ENCODE data around the gene TGFA.
A peak's percentile ranks its signal among the peaks of the same experiment; 100 is the strongest.

TGFA gene

GRCh38 chr2:70461981-70462876, 91.4 kb downstream of the TGFA start:
- no peak for DNase-seq

DNA sequence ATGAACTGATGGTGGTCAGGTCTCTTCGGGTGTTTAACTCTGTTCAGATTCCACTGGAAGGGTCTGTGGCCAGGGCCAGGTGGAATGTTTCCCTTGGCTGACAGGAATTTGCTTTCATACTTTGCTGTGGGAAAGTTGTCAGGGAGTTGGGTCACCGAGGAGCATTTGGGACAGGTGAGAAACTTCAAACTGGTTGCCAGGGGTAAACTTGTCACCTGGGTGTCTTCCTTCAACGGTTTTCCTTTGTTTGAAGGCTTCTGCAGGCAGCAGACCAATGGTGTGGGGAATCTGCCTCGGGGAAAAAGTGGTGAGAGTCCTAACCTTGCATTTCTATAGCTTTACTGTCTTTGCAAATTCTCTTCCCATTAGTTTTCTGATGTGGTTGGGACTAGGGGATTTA, 92.2 kb downstream of the TGFA start:
- DNase-seq: no peak

- no peak for DNase-seq
Observed at GRCh38 chr2:70460333-70460732, 93.3 kb downstream of the TGFA start.

GRCh38 chr2:70458661-70459060, 95.0 kb downstream of the TGFA start:
- DNase-seq: no peak

DNA sequence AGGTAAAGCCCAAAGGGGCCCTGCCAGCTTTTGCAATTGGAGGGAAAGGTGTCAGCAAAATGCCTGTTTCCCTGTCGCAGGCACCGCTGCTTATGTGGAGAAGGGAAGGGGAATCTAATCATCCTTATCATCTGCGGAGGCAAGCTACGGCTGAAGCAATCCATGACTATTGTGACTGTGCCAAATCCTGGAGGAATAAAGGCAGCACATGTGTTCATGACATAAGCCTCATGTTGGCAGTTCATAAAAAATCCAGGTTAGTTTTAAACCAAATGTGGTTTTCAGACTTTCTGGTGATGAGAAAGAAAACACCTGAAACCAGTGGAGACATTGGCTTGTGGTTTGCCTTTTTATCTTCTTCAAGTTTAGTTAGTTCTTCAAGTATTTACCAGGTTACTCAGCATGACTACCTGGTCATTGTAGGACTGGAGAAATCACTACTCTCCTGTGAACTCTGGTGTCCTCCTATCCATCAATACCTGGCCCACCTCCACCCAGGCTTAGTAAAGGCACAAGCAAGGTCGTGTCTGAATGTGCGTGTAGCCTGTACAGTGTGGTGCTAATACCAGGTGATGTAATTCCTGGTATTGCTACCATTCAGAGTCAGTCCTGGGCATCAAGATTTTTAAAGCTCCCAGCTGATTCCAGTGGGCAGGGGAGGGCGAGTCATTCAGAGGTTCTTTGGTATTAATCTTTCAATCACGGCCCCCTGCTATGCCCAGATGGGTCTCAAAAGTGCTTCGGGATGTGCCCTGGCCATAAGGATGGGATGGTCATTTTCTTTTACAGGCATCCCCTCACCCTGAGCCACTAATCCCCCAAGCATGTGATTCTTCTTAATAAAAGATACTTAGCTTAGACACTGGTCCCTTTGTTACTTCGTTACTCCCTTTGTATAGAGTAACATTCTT, 96.8 kb downstream of the TGFA start:
- peak; percentile 18 for DNase-seq

- no peak for DNase-seq
Observed at GRCh38 chr2:70454936-70455544, 98.6 kb downstream of the TGFA start.

DNA sequence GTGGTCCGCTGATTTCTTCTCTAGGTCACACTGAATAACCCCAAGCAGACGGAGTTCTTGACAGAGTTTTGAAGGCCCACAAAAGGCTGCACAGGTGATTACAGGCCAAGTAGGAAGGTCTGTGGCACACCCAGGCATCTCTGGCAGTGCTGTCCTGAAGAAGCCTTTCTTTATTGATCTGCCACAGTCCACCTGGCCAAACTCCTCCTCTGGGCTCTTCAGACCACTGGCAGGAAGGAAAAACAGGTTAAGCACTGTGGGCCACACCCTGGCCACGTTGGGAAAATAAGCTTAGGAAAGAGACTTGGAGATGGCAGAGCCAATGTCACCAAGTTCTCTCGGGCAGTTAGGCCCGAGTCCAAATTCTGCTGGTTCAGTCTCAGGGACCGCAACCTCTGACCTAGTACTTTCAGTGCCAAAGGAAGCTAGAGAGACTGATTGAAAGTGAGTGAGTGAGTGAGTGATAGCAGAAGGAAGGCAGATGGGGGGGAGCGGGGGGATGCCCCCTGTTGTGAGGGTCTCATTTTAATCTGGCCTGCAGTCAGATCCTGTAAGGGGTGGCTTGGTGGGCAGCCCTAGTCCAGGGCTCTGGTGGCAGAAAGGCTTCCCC, 102.9 kb downstream of the TGFA start:
- DNase-seq: no peak

- DNase-seq: no peak
Observed at GRCh38 chr2:70448041-70448440, 105.6 kb downstream of the TGFA start.

DNA sequence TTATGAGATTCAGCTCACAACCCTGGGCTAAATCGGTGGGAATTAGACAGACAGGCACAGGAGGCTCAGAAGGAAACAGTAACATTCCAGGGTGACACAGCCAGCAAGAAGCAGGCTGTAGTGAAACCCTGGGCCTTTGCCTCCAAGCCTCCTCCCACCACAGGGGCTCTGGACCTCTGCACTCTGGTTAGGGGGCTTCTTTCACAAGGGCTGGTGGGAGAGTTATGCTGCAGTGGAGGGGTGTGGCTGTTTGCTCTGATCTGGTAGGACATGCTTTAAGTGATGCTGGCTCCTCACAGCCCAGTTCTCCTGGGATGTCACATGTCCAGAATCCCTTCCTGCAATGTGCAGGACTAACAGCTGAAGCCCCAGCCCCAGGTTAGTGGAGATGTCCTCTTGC, 109.9 kb downstream of the TGFA start:
- no peak for DNase-seq

DNA sequence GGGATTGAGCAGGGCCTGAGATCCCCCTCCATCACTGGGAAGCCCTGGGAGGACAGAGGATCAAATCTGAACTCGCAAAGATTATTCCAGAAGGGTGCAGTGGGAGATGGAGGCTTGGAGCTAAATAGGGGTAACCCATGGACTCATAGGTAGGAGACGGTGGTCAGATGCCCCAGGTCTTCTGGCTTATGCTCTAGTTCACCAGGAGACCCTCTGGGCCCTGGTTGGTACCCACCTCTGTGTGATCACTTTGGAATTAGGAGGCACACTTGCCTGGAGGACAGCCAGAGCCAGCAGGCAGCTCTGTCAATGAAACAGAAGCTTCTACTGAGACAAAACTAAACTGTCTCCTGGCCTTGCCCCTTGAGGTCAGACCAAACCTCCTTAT, 110.6 kb downstream of the TGFA start:
- no peak for DNase-seq

GRCh38 chr2:70442301-70443077, 111.1 kb downstream of the TGFA start:
- DNase-seq: no peak

- peak; percentile 14 for DNase-seq
Observed at GRCh38 chr2:70440621-70441020, 113.0 kb downstream of the TGFA start.

DNA sequence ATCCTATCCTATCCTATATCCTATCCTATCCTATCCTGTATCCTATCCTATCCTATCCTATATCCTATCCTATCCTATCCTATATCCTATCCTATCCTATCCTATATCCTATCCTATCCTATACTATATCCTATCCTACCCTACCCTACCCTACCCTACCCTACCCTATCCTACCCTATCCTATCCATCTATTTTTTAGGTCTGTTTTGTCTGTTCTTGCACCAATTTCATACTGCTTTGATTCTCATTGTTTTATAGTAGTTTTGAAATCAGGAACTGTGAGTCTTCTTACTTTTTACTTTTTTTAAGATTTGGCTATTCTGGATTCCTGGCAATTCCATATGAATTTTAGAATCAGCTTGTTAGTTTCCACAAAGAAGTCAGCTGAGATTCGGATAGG, 118.5 kb downstream of the TGFA start:
- DNase-seq: no peak

DNA sequence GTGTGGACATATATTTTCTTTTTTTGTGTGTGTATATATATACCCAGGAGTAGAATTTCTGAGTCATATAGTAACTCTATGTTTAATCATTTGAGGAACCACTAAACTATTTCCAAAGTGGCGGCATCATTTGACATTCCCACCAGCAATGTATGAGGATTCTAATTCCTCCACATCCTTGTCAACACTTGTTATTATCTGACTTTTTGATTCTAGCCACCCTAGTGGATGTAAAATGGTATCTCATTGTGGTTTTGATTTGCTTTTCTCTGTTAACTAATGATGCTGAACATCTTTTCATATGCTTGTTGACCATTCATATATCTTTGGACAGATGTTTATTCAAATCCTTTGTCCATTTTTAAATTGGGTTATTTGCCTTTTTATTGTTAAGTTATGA, 120.3 kb downstream of the TGFA start:
- DNase-seq: no peak

DNA sequence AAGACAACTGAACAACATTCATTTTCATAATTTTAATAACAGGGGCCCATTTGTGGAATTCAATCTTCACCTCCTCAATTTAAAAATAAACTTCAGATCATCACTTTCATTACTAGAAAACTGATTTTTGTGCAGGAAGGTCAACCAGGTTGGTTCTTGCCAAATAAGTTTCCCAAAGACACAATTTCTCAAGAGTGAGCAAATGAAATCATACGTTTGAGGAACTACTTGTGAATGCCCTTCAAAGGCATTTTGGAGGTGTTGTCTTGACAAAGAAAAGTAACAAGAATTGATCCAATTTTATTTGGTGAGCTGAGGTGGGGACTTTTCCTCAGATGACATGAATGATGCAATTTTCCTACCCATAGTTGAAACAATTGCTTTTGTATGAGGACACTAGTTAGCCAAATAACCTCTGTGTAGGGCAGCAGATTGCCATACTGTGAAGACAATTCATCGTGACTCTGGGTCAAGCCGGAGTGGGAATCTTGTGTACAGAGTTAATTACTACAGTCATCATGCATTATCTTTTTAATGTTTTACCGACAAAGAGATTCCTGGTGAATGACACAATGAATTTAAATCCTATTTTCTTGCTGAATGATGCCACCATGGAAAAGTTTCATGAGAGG, 121.8 kb downstream of the TGFA start:
- no peak for DNase-seq

DNA sequence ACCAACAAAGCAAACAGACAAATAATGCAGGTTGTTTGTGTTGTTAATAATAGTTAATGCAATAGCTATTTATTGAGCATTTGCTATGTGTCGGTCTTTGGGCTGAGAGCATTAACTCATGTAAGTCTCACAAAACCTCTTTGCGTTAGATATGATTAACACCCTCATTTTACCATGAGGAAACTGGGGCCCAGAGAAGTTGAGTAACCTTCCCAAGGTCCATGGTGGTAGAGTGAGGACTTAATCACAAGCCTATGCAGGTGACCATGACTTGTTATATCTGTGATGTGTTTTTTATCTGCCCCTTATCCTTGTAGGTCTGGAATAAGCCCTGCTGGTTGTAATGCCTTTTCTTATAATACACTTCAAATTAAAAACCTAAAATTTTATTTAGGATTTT, 127.3 kb downstream of the TGFA start:
- no peak for DNase-seq

DNA sequence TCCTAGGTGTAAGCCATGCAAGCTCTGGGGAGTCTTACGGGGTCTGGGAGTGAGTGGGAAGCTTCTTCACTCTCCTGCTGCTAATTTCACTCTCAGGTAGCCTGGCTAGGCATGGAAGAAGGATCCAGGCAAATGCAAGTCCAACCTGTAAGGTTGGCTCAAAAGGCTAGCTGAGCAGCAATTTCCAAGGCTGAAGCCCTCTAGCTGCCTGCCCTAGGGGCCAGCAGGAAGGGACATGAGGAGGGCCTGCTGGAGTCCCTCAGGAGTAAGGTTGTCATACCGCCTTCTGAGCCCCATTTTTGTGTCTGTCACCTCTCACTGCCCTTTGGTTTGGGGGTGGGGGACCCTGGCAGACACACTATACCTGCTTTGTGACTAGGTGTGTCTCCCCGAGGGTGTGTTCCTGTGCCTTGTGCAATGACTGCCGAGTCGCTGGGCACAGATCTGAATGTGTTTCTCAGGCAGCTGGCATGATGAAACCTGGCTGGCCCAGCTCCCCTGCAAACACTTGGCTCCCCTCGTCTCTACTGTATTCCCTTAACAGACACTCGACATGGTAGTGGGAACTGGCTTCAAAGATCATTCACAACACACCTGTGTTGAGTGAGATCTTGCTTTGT, 127.8 kb downstream of the TGFA start:
- no peak for DNase-seq

DNA sequence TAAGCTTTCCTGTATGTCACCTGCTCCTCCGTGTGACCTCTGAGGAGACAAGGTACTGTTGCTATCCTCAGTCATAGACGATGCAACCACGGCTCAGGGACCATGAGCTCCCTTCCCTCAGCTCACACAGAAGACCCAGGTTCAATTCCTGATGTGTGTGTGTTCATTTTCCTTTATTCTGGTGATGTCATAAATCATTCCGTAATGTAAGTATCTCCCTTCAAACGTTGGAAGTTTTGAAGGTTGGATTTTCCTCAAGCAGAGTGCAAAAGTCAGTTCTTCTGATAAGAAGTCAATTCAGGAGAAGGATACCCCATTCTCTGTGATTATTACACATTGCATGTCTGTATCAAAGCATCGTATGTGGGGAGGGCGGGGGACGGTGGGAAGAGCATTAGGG, 132.9 kb downstream of the TGFA start:
- DNase-seq: no peak

DNA sequence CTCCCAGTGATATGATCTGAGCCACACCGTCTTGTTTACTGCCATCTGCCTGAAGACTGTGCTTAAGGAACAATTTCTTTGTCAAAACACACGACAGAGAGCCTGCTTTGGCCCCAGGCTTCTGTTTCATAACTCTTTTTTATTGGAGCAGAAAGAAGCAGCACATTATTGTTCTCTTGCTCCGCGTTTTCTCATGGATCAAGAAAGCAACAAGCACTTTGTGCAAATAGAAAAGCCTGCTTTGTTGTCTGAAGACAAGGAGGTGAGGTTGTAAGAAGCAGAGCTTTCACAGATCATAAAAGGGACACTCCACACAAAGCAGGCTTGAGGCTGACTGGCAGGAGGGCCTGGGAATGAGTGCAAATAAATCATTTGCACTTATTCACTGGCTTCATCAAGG, 133.5 kb downstream of the TGFA start:
- no peak for DNase-seq

DNA sequence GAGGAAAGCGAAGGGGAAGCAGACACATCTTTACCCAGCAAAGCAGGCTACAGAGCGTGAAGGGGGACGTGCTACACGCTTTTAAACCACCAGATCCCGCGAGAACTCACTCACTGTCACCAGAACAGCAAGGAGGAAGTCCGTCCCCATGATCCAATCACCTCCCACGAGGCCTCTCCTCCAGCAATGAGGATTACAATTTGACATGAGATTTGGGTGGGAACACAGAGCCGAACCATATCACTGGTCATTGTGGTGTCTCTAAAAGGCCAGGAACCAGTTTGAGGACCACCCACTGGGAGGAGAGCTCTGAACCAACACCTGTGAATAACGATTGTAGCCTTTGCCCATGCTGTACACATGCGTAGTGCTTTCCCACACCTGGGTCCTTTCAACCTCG, 135.1 kb downstream of the TGFA start:
- DNase-seq: no peak

DNA sequence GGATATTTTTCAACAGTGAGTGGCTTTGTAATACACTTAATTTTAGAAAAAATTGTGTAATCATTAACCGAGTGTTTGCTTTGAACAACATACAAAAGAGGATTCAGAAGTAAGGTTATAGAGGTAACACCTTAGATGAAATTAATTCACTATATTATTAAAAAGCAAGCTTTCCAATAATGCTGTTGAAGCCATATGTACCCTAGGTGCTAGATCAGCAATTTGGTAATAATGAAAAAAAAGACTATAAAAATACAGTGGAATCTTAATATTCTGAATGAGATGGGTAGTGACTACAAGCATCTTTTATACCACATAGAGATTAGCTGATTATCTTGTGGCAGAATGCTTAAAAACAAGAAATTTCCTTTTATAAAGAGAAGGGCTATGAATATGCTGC, 136.6 kb downstream of the TGFA start:
- no peak for DNase-seq

Measured in activated CD4-positive, alpha-beta T cell treated with anti-CD3 and anti-CD28 coated beads, Interleukin-2, Interleukin-6, amounts not matched to agents 100 ng/mL and 50 ng/mL, durations not matched to agents 16 hours and 8 hours (primary cell).